ENCODE measurements around the gene MLX. TPM values are rescaled to one million over a fixed set of nuclear protein-coding genes. Genes with fewer than 3 reads are reported as not detected.

MLX gene
- total RNA-seq, 2 experiments from 2014 or later = 42.7 to 45.9 TPM

GRCh38 chr17:42562388-42563142 lies 4.3 kb upstream of the MLX start:
- ATAC-seq (peak; percentile 18), DNase-seq (peak; percentile 30)
- POLR2A ChIA-PET = interaction anchor here (0.5 to 7.8 kb wide), 4 partner anchors 15 to 437 kb away, joined by 3 to 61 read pairs (median 3); partner anchors contain the start of gene PSMC3IP
- peaks cover 30% of the 10 kb centered on the region for H3K36me3 Mint-ChIP-seq (ENCODE audit: low read depth)
- TF ChIP-seq CTCF (IDR thresholded peaks at IDR 0.05) = no peak
- CTCF ChIA-PET = interaction anchor here (1.0 to 7.5 kb wide), 2 partner anchors 14 to 45 kb away, joined by 3 to 70 read pairs; partner anchors contain the start of gene PSMC3IP
- H3K4me3 Mint-ChIP-seq = peak overlapping the region; percentile 88
- intact Hi-C loops (cut with micrococcal nuclease) = no loop called here
- no peaks in the 10 kb centered on the region for H3K27me3 Mint-ChIP-seq
- peak overlapping the region; percentile 90 for H3K27ac Mint-ChIP-seq
- H3K9me3 Mint-ChIP-seq = no peaks in the 10 kb centered on the region
- H3K4me1 Mint-ChIP-seq (ENCODE audit: low read depth) = peaks cover 35% of the 10 kb centered on the region

- no peaks in the 10 kb centered on the region for H3K9me3 Mint-ChIP-seq
- POLR2A ChIA-PET = interaction anchor here (1.0 to 7.8 kb wide), 3 partner anchors 14 to 229 kb away, joined by 3 to 61 read pairs (median 3); partner anchors contain the start of gene PSMC3IP
- H3K4me3 Mint-ChIP-seq = peak overlapping the region; percentile 88
- ATAC-seq (no peak), DNase-seq (no peak)
- peak overlapping the region; percentile 90 for H3K27ac Mint-ChIP-seq
- no peaks in the 10 kb centered on the region for H3K27me3 Mint-ChIP-seq
- intact Hi-C loops (cut with micrococcal nuclease) = no loop called here
- no peak for TF ChIP-seq CTCF (IDR thresholded peaks at IDR 0.05)
- H3K4me1 Mint-ChIP-seq (ENCODE audit: low read depth) = peaks cover 39% of the 10 kb centered on the region
- peaks cover 33% of the 10 kb centered on the region for H3K36me3 Mint-ChIP-seq (ENCODE audit: low read depth)
- CTCF ChIA-PET = interaction anchor here (1.0 to 7.5 kb wide), 2 partner anchors 14 to 45 kb away, joined by 3 to 70 read pairs; partner anchors contain the start of gene PSMC3IP
Measured at GRCh38 chr17:42563143-42563509, 3.8 kb upstream of the MLX start.

GRCh38 chr17:42563543-42563942 lies 3.4 kb upstream of the MLX start:
- intact Hi-C loops (cut with micrococcal nuclease) = no loop called here
- Mint-ChIP-seq H3K27ac (peak overlapping the region; percentile 90), H3K4me3 (peak overlapping the region; percentile 88), H3K36me3 (ENCODE audit: low read depth) (peaks cover 34% of the 10 kb centered on the region), H3K27me3 (no peaks in the 10 kb centered on the region), H3K4me1 (ENCODE audit: low read depth) (peaks cover 42% of the 10 kb centered on the region), H3K9me3 (no peaks in the 10 kb centered on the region)
- no peak for TF ChIP-seq CTCF (IDR thresholded peaks at IDR 0.05)
- POLR2A ChIA-PET = interaction anchor here (1.0 to 7.8 kb wide), 3 partner anchors 14 to 228 kb away, joined by 3 to 61 read pairs (median 3); partner anchors contain the start of gene PSMC3IP
- CTCF ChIA-PET = interaction anchor here (1.0 to 7.5 kb wide), 2 partner anchors 13 to 46 kb away, joined by 3 to 70 read pairs; partner anchors contain the start of gene PSMC3IP
- no peak for ATAC-seq
- DNase-seq = no peak

GRCh38 chr17:42563950-42564349 lies 3.0 kb upstream of the MLX start:
- Mint-ChIP-seq H3K4me1 (ENCODE audit: low read depth) (peaks cover 46% of the 10 kb centered on the region), H3K36me3 (ENCODE audit: low read depth) (peaks cover 38% of the 10 kb centered on the region), H3K9me3 (no peaks in the 10 kb centered on the region), H3K27ac (peak overlapping the region; percentile 90), H3K27me3 (no peaks in the 10 kb centered on the region), H3K4me3 (peak overlapping the region; percentile 88)
- no peak for TF ChIP-seq CTCF (IDR thresholded peaks at IDR 0.05)
- intact Hi-C loops (cut with micrococcal nuclease) = no loop called here
- ATAC-seq (no peak), DNase-seq (no peak)
- ChIA-PET POLR2A (interaction anchor here (1.0 to 7.8 kb wide), 2 partner anchors 13 to 228 kb away, joined by 3 to 61 read pairs; partner anchors contain the start of gene PSMC3IP), CTCF (interaction anchor here (1.0 to 7.5 kb wide), 2 partner anchors 9 to 13 kb away, joined by 3 to 70 read pairs; partner anchors contain the start of gene PSMC3IP)
